DND-41 (cell line): Measurements from ENCODE around the gene KCNK17.

ENCODE experiments used
- ATAC-seq: fragments of 200-7000 bp; cut with Tn5 transposase; 3 replicates; pipeline ENCODE4 v1.9.1; 2021; ENCODE audit warnings: low read depth; ENCODE audit not compliant: insufficient read depth
- DNase-seq: peaks from one replicate; pipeline ENCODE4 v3.0.0-alpha.2; 2020
- H2AFZ ChIP-seq: 2 replicates; pipeline ENCODE4 v1.6.0; 2012; ENCODE audit warnings: low read depth, low read length
- H3K27ac ChIP-seq: 2 replicates; pipeline ENCODE4 v1.5.1; 2012; ENCODE audit warnings: low read length, inconsistent platforms
- H3K27me3 ChIP-seq: fragments of 200-600 bp; sonication (generic); 2 replicates; pipeline ENCODE4 v1.6.0; 2012; ENCODE audit warnings: low read length, mild to moderate bottlenecking, inconsistent platforms; ENCODE audit not compliant: insufficient read depth, poor library complexity
- H3K36me3 ChIP-seq: 2 replicates; pipeline ENCODE4 v1.5.1; 2012; ENCODE audit warnings: low read length, inconsistent platforms; ENCODE audit not compliant: insufficient read depth
- H3K4me1 ChIP-seq: 2 replicates; pipeline ENCODE4 v1.5.1; 2012; ENCODE audit warnings: mild to moderate bottlenecking, low read length; ENCODE audit not compliant: insufficient read depth
- H3K4me2 ChIP-seq: 2 replicates; pipeline ENCODE4 v1.6.0; 2012; ENCODE audit warnings: mild to moderate bottlenecking, moderate library complexity, low read length, inconsistent platforms; ENCODE audit not compliant: insufficient read depth
- H3K4me3 ChIP-seq, 2 experiments: fragments of 200-600 bp in 1 of 2; shearing (Covaris generic) in 1 of 2; 2 replicates each; pipeline ENCODE4 v1.5.1; 2012 to 2016; ENCODE audit warnings: inconsistent platforms in 2 of 2, low read length in 2 of 2, mild to moderate bottlenecking in 2 of 2, low read depth in 1 of 2, moderate library complexity in 1 of 2
- H3K79me2 ChIP-seq: 2 replicates; pipeline ENCODE4 v1.6.0; 2012; ENCODE audit warnings: low read length, inconsistent platforms; ENCODE audit not compliant: insufficient read depth
- H3K9ac ChIP-seq: 2 replicates; pipeline ENCODE4 v1.6.0; 2012; ENCODE audit warnings: low read depth, mild to moderate bottlenecking, inconsistent platforms, low read length, moderate library complexity
- H3K9me3 ChIP-seq: 2 replicates; pipeline ENCODE4 v1.5.1; 2012; ENCODE audit warnings: low read length, moderate library complexity, mild to moderate bottlenecking, inconsistent platforms; ENCODE audit not compliant: insufficient read depth, severe bottlenecking
- H4K20me1 ChIP-seq: 2 replicates; pipeline ENCODE4 v1.6.0; 2012; ENCODE audit warnings: low read length; ENCODE audit not compliant: insufficient read depth
- CTCF ChIP-seq: IDR thresholded peaks from 2 replicates; pipeline ENCODE4 v1.5.1; 2012; ENCODE audit warnings: borderline replicate concordance, low read length, moderate library complexity, mild to moderate bottlenecking; ENCODE audit not compliant: poor library complexity, severe bottlenecking; ENCODE audit errors: extremely low read depth
- EZH2 ChIP-seq: IDR thresholded peaks from 3 replicates; pipeline ENCODE4 v1.6.1; 2012; ENCODE audit warnings: borderline replicate concordance, low read depth, mild to moderate bottlenecking, moderate library complexity, low read length, inconsistent platforms; ENCODE audit not compliant: severe bottlenecking

KCNK17 gene

GRCh38 chr6:39276379-39276995 is 37.7 kb downstream of the KCNK17 start:
- Histone ChIP-seq H3K36me3 (no peaks in the 10 kb centered on the region), H3K4me1 (no peaks in the 10 kb centered on the region), H2AFZ (no peak overlapping the region), H3K4me2 (no peak overlapping the region), H3K27ac (no peak overlapping the region), H3K79me2 (no peaks in the 10 kb centered on the region), H4K20me1 (no peaks in the 10 kb centered on the region; the same call in 1 of the 2 replicates), H3K9me3 (no peaks in the 10 kb centered on the region), H3K27me3 (peaks cover 3% of the 10 kb centered on the region), H3K4me3 (no peak overlapping the region), H3K9ac (no peak overlapping the region)
- DNase-seq (no peak), ATAC-seq (no peak)
- no peak for TF ChIP-seq CTCF

- TF ChIP-seq CTCF (no peak), EZH2 (no peak)
- no peak overlapping the region for H3K27ac ChIP-seq
- no peaks in the 10 kb centered on the region for H3K4me1 ChIP-seq
- H3K27me3 ChIP-seq: peaks cover 3% of the 10 kb centered on the region
- H3K36me3 ChIP-seq: no peaks in the 10 kb centered on the region
- no peaks in the 10 kb centered on the region for H4K20me1 ChIP-seq
- H3K9ac ChIP-seq: no peak overlapping the region
- H3K4me2 ChIP-seq: no peak overlapping the region
- no peaks in the 10 kb centered on the region for H3K79me2 ChIP-seq
- no peaks in the 10 kb centered on the region for H3K9me3 ChIP-seq
- H3K4me3 ChIP-seq: no peak overlapping the region
- DNase-seq (no peak), ATAC-seq (no peak)
- H2AFZ ChIP-seq: no peak overlapping the region
Measured at GRCh38 chr6:39274903-39275302, 39.3 kb downstream of the KCNK17 start.

GRCh38 chr6:39274471-39274870 is 39.7 kb downstream of the KCNK17 start:
- H3K79me2 ChIP-seq: no peaks in the 10 kb centered on the region
- H3K36me3 ChIP-seq: no peaks in the 10 kb centered on the region
- no peak for DNase-seq
- H3K9me3 ChIP-seq: no peaks in the 10 kb centered on the region
- H2AFZ ChIP-seq: no peak overlapping the region
- peaks cover 3% of the 10 kb centered on the region for H3K27me3 ChIP-seq
- H3K4me2 ChIP-seq: no peak overlapping the region
- H3K27ac ChIP-seq: no peak overlapping the region
- no peaks in the 10 kb centered on the region for H3K4me1 ChIP-seq
- H3K4me3 ChIP-seq: no peak overlapping the region
- no peak overlapping the region for H3K9ac ChIP-seq
- no peak for TF ChIP-seq CTCF
- TF ChIP-seq EZH2: no peak
- ATAC-seq: no peak
- H4K20me1 ChIP-seq: no peaks in the 10 kb centered on the region

GRCh38 chr6:39273406-39273821 is 40.8 kb downstream of the KCNK17 start:
- H3K36me3 ChIP-seq: no peaks in the 10 kb centered on the region
- H3K27me3 ChIP-seq: peaks cover 3% of the 10 kb centered on the region
- no peak overlapping the region for H3K4me3 ChIP-seq
- ATAC-seq (no peak), DNase-seq (no peak)
- TF ChIP-seq EZH2 (no peak), CTCF (no peak)
- H3K4me2 ChIP-seq: no peak overlapping the region
- no peaks in the 10 kb centered on the region for H3K9me3 ChIP-seq
- H4K20me1 ChIP-seq: no peaks in the 10 kb centered on the region
- no peaks in the 10 kb centered on the region for H3K4me1 ChIP-seq
- H3K9ac ChIP-seq: no peak overlapping the region
- no peaks in the 10 kb centered on the region for H3K79me2 ChIP-seq
- no peak overlapping the region for H3K27ac ChIP-seq
- no peak overlapping the region for H2AFZ ChIP-seq
